GM23248 (cell line): ENCODE measurements around the gene TNIK. TPM values are rescaled to one million over a fixed set of nuclear protein-coding genes. Genes with fewer than 3 reads are reported as not detected.

Experiments used
- DNase-seq: peaks from one replicate; pipeline ENCODE4 v3.0.0-alpha.2; 2015
- H2AFZ ChIP-seq: fragments of 200-600 bp; sonication (generic); 2 replicates; pipeline ENCODE4 v1.6.1; 2016; ENCODE audit warnings: antibody characterized with exemption
- H3F3A ChIP-seq: fragments of 200-600 bp; sonication (generic); 2 replicates; pipeline ENCODE4 v1.6.1; 2016; ENCODE audit warnings: mild to moderate bottlenecking, antibody characterized with exemption, mixed run types; ENCODE audit not compliant: insufficient read depth
- H3K27ac ChIP-seq: fragments of 200-600 bp; sonication (generic); 2 replicates; pipeline ENCODE4 v1.5.1; 2016; ENCODE audit warnings: mild to moderate bottlenecking
- H3K27me3 ChIP-seq: fragments of 200-600 bp; sonication (generic); replicated peaks from 2 replicates; pipeline ENCODE4 v1.6.1; 2016; ENCODE audit warnings: mild to moderate bottlenecking; ENCODE audit not compliant: insufficient read depth
- H3K36me3 ChIP-seq: fragments of 200-600 bp; sonication (generic); 2 replicates; pipeline ENCODE4 v1.6.1; 2016; ENCODE audit warnings: low read depth, mild to moderate bottlenecking
- H3K4me1 ChIP-seq: fragments of 200-600 bp; sonication (generic); 2 replicates; pipeline ENCODE4 v1.6.1; 2016; ENCODE audit warnings: mild to moderate bottlenecking; ENCODE audit not compliant: insufficient read depth
- H3K4me2 ChIP-seq: fragments of 200-600 bp; sonication (generic); one replicate; pipeline ENCODE4 v1.6.1; 2016; ENCODE audit warnings: mild to moderate bottlenecking; ENCODE audit not compliant: unreplicated experiment
- H3K4me3 ChIP-seq: fragments of 200-600 bp; sonication (generic); 2 replicates; pipeline ENCODE4 v1.5.1; 2016; ENCODE audit warnings: mild to moderate bottlenecking
- H3K79me2 ChIP-seq: fragments of 200-600 bp; sonication (generic); 2 replicates; pipeline ENCODE4 v1.6.1; 2016; ENCODE audit warnings: mild to moderate bottlenecking; ENCODE audit not compliant: insufficient read depth
- H3K9ac ChIP-seq: fragments of 200-600 bp; sonication (generic); 2 replicates; pipeline ENCODE4 v1.6.1; 2016; ENCODE audit warnings: mild to moderate bottlenecking
- H3K9me2 ChIP-seq: fragments of 200-600 bp; sonication (generic); 2 replicates; pipeline ENCODE4 v1.6.1; 2016; ENCODE audit warnings: mixed run types, mild to moderate bottlenecking, moderate library complexity; ENCODE audit not compliant: insufficient read depth
- H3K9me3 ChIP-seq: fragments of 200-600 bp; sonication (generic); one replicate; pipeline ENCODE4 v1.6.1; 2017; ENCODE audit warnings: low read depth
- H4K20me1 ChIP-seq: fragments of 200-600 bp; sonication (generic); 2 replicates; pipeline ENCODE4 v1.6.0; 2016; ENCODE audit not compliant: insufficient read depth
- EZH2 ChIP-seq: fragments of 200-600 bp; sonication (generic); IDR thresholded peaks from 2 replicates; pipeline ENCODE4 v1.6.1; 2018; ENCODE audit warnings: antibody characterized with exemption, mild to moderate bottlenecking; ENCODE audit not compliant: insufficient read depth, poor library complexity, severe bottlenecking
- EZH2phosphoT487 ChIP-seq: fragments of 200-600 bp; sonication (generic); IDR thresholded peaks from 2 replicates; pipeline ENCODE4 v1.6.1; 2018; ENCODE audit warnings: antibody characterized with exemption, moderate library complexity, mild to moderate bottlenecking, low read depth; ENCODE audit not compliant: insufficient read depth
- WGBS, 2 experiments: methylation state at CpG; one replicate each; pipeline ENCODE4 v1.1.6; 2015 to 2017; ENCODE audit warnings: low lambda C conversion rate in 2 of 2, low coverage in 1 of 2; ENCODE audit errors: missing lambda C conversion rate in 2 of 2; 5-methylcytosine and 5-hydroxymethylcytosine counted together
- in situ Hi-C: fragments of 300-500 bp; cut with MboI; formaldehyde crosslinking; loops from 2 replicates; pipeline ENCODE4 v1.15.0; 2020
- microRNA counts: library from miRNA; unstranded; fragments of <30 nt; microRNA quantifications from one replicate; lab custom pipeline; 2016
- microRNA-seq: library from miRNA; unstranded; fragments of <30 nt; microRNA quantifications from one replicate; pipeline ENCODE4, GENCODE V29; 2016; ENCODE audit warnings: borderline number of aligned reads
- polyA plus RNA-seq: library from polyadenylated mRNA; unstranded; fragments of >200 nt; fragmentation: Nextera tagmentation; extraction: Ambion mirVana; gene quantifications from 2 replicates; pipeline ENCODE4 v1.2.1, GENCODE V29; 2016
- small RNA-seq: library from RNA; depleted of rRNA; stranded (forward); fragments of <200 nt; gene quantifications from one replicate; pipeline ENCODE3, GENCODE V24; 2014; ENCODE audit warnings: low read depth, low replicate concordance
- total RNA-seq: library from RNA; depleted of rRNA; stranded (reverse); fragments of >200 nt; shearing (Covaris generic); gene quantifications from 2 replicates; pipeline ENCODE4 v1.2.3, GENCODE V29; 2014

The TNIK gene
- total and polyA plus RNA-seq, 2 experiments from 2014 or later: 0.80 to 2.3 TPM

DNA sequence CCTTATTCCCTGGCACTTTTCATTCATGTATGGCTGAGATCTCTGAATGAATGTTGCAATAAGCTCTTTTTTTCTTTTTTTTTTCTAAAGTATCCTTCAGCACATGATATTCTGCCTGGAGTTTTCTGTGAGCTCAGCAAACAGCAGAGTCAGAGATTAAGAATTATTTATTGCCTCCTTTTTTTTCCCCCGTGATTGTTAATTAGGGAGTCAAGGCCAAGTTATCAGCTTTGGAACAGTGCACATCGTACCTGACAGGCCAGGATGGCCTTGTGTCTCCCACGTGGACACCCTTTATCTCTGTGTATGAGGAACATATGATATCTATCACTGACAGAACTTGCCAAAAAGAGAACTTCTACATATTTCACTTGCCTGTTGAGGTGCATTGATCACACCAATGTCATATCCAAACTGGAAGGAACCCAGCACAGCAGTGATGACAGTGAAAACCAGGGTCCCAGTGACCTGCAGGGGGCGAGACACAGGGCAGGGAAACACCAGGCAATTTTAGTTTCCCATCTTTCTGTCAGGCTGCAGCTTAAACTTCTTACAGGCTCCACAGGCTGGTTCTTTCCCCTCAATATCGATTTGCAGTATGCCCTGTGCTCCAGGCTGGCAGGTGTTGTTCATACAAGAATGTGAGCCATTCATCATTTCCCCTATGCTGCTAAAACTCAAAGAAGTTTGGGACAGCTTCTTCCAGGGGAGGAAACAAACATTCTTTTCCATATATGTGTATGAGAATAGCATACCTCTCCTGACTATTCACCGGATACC lies 441.9 kb downstream of the TNIK start:
- Histone ChIP-seq H3K9me2 (no peaks in the 10 kb centered on the region), H3K4me3 (no peak overlapping the region), H3K27me3 (no peaks in the 10 kb centered on the region), H3K27ac (no peak overlapping the region), H3K9me3 (no peaks in the 10 kb centered on the region), H3K36me3 (no peaks in the 10 kb centered on the region), H3K79me2 (no peaks in the 10 kb centered on the region), H3K9ac (no peak overlapping the region), H3K4me1 (no peaks in the 10 kb centered on the region), H3K4me2 (no peak overlapping the region), H3F3A (no peaks in the 10 kb centered on the region), H4K20me1 (no peaks in the 10 kb centered on the region), H2AFZ (no peak overlapping the region)
- no peak for TF ChIP-seq EZH2
- no peak for TF ChIP-seq EZH2phosphoT487
- DNase-seq: peak; percentile 6
- WGBS, 2 experiments: 51 to 53% methylated on average over 6 of the region's 6 CpGs
- in situ Hi-C loops: no loop called here

- Histone ChIP-seq H3K9me2 (no peaks in the 10 kb centered on the region), H2AFZ (no peak overlapping the region; the same call in 1 of the 2 replicates), H3K9ac (no peak overlapping the region)
Observed at GRCh38 chr3:171013822-171014748, 446.1 kb downstream of the TNIK start.

DNA sequence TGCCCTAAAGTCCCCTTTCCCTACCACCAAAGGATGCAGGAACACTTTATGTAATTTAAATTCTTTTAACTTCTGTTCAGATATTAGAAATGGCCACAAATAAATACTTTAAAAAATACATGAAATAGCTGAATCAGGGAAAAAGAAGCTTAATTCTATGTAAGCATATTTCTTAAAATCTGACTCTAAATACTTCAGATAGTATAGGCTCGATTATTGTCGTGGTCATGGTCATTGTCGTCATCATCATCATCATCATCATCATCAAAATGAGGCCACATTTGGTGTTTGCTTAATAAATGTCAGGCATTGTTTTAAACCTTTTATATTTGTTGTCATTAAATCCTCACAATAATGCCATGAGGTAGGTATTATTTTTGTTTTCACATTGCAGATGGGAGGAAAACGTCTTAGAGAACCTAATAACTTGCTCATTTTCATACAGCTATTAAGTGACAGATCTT lies 448.3 kb downstream of the TNIK start:
- TF ChIP-seq EZH2phosphoT487 (no peak), EZH2 (no peak)
- 74% methylated on average over 4 of the region's 4 CpGs for WGBS, 2 experiments
- H3K79me2 ChIP-seq: no peaks in the 10 kb centered on the region
- no peak overlapping the region for H2AFZ ChIP-seq
- H3K9me2 ChIP-seq: no peaks in the 10 kb centered on the region
- no peak overlapping the region for H3K4me2 ChIP-seq
- H3F3A ChIP-seq: no peaks in the 10 kb centered on the region
- no peaks in the 10 kb centered on the region for H3K36me3 ChIP-seq
- H3K27me3 ChIP-seq: no peaks in the 10 kb centered on the region
- no peaks in the 10 kb centered on the region for H3K9me3 ChIP-seq
- in situ Hi-C loops: no loop called here
- H3K27ac ChIP-seq: no peak overlapping the region
- no peaks in the 10 kb centered on the region for H3K4me1 ChIP-seq
- no peak for DNase-seq
- no peak overlapping the region for H3K4me3 ChIP-seq
- no peak overlapping the region for H3K9ac ChIP-seq
- no peaks in the 10 kb centered on the region for H4K20me1 ChIP-seq

More at GRCh38 chr3:171013822-171014748, 446.1 kb downstream of the TNIK start:
- Histone ChIP-seq H4K20me1 (no peaks in the 10 kb centered on the region), H3K9me3 (no peaks in the 10 kb centered on the region), H3K36me3 (no peaks in the 10 kb centered on the region), H3K79me2 (no peaks in the 10 kb centered on the region), H3K4me3 (no peak overlapping the region), H3K27me3 (no peaks in the 10 kb centered on the region), H3F3A (no peaks in the 10 kb centered on the region), H3K4me1 (no peaks in the 10 kb centered on the region), H3K27ac (no peak overlapping the region), H3K4me2 (no peak overlapping the region)
- 87 to 91% methylated on average over 5 of the region's 5 CpGs for WGBS, 2 experiments
- DNase-seq: no peak
- in situ Hi-C loops: no loop called here
- TF ChIP-seq EZH2phosphoT487 (no peak), EZH2 (no peak)

MicroRNAs encoded within 50 kb of the gene (microRNA counts, 767-probe panel; counts per million panel counts)
- 447 counts per million, percentile 86 among the panel's probes with 10 or more counts for microRNA hsa-miR-569 (lab: Ali Mortazavi, UCI)

Small RNAs within 50 kb of the gene (microRNA-seq; reads per million reads assigned to microRNA genes)
- not detected for gene MIR569

Small RNAs within 50 kb of the gene (small RNA-seq; reads per million reads assigned to genes)
- not detected for gene MIR569
- not detected for gene RF00019
- gene RNU6-348P: not detected
